A549 (cell line): ENCODE measurements around the gene ZC3H12C.

ENCODE experiments used
- BHLHE40 ChIP-seq: IDR thresholded peaks from 2 replicates; pipeline ENCODE4 v1.6.1; 2012; ENCODE audit warnings: low read depth, low read length, inconsistent platforms
- CBX8 ChIP-seq: fragments of 200-600 bp; sonication (generic); IDR thresholded peaks from 2 replicates; pipeline ENCODE4 v1.6.1; 2016
- FOSB ChIP-seq: fragments of 250-450 bp; sonication (Bioruptor Pico); IDR thresholded peaks from 2 replicates; pipeline ENCODE4 v1.5.0; 2020; ENCODE audit warnings: mild to moderate bottlenecking, moderate library complexity
- JUNB ChIP-seq: fragments of >200 bp; sonication (Bioruptor Twin); formaldehyde crosslinking; IDR thresholded peaks from 2 replicates; pipeline ENCODE4 v1.6.1; 2016
- MAFK ChIP-seq: fragments of 450-650 bp; IDR thresholded peaks from 2 replicates; pipeline ENCODE4 v1.6.1; 2014; ENCODE audit not compliant: partially characterized antibody
- MYC ChIP-seq: IDR thresholded peaks from 2 replicates; pipeline ENCODE4 v1.6.1; 2012; ENCODE audit warnings: mild to moderate bottlenecking, inconsistent platforms, low read length, improper control_type of control experiment, borderline replicate concordance
- RFX5 ChIP-seq: fragments of 450-650 bp; IDR thresholded peaks from 2 replicates; pipeline ENCODE4 v1.7.1; 2014; ENCODE audit warnings: antibody characterized with exemption, mild to moderate bottlenecking, moderate library complexity
- SMC3 ChIP-seq: fragments of >200 bp; sonication (Bioruptor Twin); formaldehyde crosslinking; IDR thresholded peaks from 3 replicates; pipeline ENCODE4 v1.6.1; 2018; ENCODE audit warnings: inconsistent platforms
- TF ChIP-seq, protein P1 (sequence below): fragments of >200 bp; sonication (Bioruptor Twin); formaldehyde crosslinking; IDR thresholded peaks from 3 replicates; pipeline ENCODE4 v1.5.1; 2016
- TF ChIP-seq, protein P2 (sequence below): fragments of 450-650 bp; IDR thresholded peaks from 2 replicates; pipeline ENCODE4 v1.6.1; 2014; ENCODE audit warnings: antibody characterized with exemption

DNA sequence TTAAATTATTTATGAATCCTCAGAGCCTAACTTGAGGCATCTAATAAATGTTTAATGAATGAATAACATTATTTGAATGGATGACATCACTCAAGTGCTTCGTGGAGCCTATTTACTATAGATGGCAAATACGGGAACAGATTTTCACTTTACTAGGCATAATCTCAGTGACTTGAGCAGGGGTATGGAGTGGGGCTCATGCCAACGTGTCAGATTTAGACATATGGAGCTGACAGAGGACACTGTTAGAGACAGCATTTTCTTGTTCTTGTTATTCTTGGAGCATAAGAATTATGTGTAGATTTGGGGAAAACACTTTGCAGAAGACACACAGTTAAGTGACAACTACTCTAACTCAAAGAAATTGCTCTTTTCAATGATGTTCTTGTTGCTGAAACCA is 124.7 kb downstream of the ZC3H12C start:
- TF ChIP-seq, protein P1, sequence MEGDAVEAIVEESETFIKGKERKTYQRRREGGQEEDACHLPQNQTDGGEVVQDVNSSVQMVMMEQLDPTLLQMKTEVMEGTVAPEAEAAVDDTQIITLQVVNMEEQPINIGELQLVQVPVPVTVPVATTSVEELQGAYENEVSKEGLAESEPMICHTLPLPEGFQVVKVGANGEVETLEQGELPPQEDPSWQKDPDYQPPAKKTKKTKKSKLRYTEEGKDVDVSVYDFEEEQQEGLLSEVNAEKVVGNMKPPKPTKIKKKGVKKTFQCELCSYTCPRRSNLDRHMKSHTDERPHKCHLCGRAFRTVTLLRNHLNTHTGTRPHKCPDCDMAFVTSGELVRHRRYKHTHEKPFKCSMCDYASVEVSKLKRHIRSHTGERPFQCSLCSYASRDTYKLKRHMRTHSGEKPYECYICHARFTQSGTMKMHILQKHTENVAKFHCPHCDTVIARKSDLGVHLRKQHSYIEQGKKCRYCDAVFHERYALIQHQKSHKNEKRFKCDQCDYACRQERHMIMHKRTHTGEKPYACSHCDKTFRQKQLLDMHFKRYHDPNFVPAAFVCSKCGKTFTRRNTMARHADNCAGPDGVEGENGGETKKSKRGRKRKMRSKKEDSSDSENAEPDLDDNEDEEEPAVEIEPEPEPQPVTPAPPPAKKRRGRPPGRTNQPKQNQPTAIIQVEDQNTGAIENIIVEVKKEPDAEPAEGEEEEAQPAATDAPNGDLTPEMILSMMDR, result no peak
- TF ChIP-seq JUNB (no peak), MAFK (no peak), FOSB (CRISPR knock-in tag) (no peak), CBX8 (no peak), SMC3 (no peak), RFX5 (no peak), BHLHE40 (no peak), MYC (no peak)
- TF ChIP-seq, protein P2, sequence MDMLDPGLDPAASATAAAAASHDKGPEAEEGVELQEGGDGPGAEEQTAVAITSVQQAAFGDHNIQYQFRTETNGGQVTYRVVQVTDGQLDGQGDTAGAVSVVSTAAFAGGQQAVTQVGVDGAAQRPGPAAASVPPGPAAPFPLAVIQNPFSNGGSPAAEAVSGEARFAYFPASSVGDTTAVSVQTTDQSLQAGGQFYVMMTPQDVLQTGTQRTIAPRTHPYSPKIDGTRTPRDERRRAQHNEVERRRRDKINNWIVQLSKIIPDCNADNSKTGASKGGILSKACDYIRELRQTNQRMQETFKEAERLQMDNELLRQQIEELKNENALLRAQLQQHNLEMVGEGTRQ, result no peak
